Stimulated activated memory B cell treated with anti-CD40 and anti-IgM and Interleukin-4, amounts not matched to agents 10 μg/mL and 1 μg/mL and 100 μg/mL, for 72 hours (primary cell): ENCODE measurements around the gene NDUFS4.
"Not testable (repeated sequence)": the region's sequence is repeated elsewhere in the genome, so short reads cannot be mapped to it uniquely, and the experiment has no call there.

Experiments used
- ATAC-seq: fragments of 150-1000 bp; cut with Tn5 transposase; 2 replicates; pipeline ENCODE4 v1.10.0; 2021
- H3K27ac Mint-ChIP-seq: one replicate; pipeline ENCODE4 v1.8.0; 2022; ENCODE audit warnings: mild to moderate bottlenecking, mixed read lengths
- H3K27me3 Mint-ChIP-seq: one replicate; pipeline ENCODE4 v1.8.0; 2022; ENCODE audit warnings: mixed read lengths
- H3K36me3 Mint-ChIP-seq: one replicate; pipeline ENCODE4 v1.8.0; 2022; ENCODE audit warnings: mixed read lengths
- H3K4me1 Mint-ChIP-seq: one replicate; pipeline ENCODE4 v1.8.0; 2022; ENCODE audit warnings: mixed read lengths
- H3K4me3 Mint-ChIP-seq: one replicate; pipeline ENCODE4 v1.8.0; 2022; ENCODE audit warnings: mild to moderate bottlenecking, moderate library complexity, mixed read lengths
- H3K9me3 Mint-ChIP-seq: one replicate; pipeline ENCODE4 v1.8.0; 2022; ENCODE audit warnings: mixed read lengths

NDUFS4 gene

DNA sequence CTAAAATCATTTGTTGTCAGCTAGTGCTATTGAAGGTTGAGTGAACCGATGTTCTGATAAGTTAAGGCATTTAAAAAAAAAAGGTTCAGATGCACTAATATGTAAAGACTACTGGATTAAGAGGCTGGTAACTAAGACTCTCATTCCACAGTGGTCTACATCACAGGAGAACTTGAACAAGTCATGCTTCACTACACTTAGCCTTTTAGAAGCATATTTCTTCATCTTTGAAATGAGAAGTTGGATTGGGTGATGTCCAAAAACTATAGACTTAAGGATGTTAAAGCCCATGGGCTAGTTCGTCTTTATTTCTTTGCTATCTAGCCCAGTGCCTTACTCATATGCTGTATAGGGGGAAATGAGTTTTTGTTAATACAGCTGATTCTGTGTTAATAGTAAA is 107.2 kb downstream of the NDUFS4 start:
- peaks cover 12% of the 10 kb centered on the region for H3K9me3 Mint-ChIP-seq
- no peak for ATAC-seq
- H3K36me3 Mint-ChIP-seq: peaks cover 79% of the 10 kb centered on the region
- no peak overlapping the region for H3K4me3 Mint-ChIP-seq
- peaks cover 9% of the 10 kb centered on the region for H3K4me1 Mint-ChIP-seq
- no peak overlapping the region for H3K27ac Mint-ChIP-seq
- no peaks in the 10 kb centered on the region for H3K27me3 Mint-ChIP-seq

DNA sequence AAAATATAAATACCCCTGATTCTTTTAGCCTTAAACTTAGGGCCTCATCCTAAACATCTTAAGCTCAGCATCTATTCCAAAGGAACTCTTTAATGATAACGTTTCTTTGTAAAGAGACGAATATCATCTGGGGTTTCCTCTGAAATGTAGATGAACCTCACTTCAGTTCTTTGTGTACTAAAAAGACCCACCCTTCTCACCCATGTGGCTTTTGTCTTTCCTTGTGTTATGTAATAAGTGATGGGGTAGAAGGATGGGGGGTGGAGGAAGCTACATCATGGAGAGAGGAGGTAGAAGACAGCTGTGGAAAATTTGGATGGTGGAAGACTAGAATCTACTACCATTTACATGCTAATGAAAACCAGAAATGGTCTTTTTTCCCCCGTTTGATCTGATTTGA is 111.0 kb downstream of the NDUFS4 start:
- peaks cover 66% of the 10 kb centered on the region for H3K36me3 Mint-ChIP-seq
- ATAC-seq: no peak

DNA sequence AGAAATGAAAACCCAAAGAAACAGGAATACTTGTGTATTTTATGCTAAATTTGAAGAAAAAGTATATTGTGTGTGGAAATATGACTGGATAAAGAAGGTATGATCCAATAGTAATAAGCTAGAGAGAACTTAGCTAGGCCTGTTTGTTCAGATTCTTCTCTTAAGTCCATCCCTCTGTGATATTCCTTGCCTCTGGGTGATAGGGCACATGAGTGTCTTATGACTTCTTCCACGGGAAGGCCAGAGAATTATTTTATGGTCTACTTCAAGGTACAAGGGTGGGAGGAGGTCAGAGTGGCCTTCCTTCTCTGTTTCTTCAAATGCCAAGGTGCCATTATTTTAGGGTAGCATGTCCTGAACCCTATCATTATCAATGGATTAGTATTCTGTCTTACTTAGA is 113.7 kb downstream of the NDUFS4 start:
- no peak for ATAC-seq
- Mint-ChIP-seq H3K27ac (no peak overlapping the region), H3K4me3 (no peak overlapping the region), H3K36me3 (peaks cover 69% of the 10 kb centered on the region), H3K4me1 (no peaks in the 10 kb centered on the region), H3K9me3 (peaks cover 6% of the 10 kb centered on the region), H3K27me3 (no peaks in the 10 kb centered on the region)

More for the DNA sequence above, 111.0 kb downstream of the NDUFS4 start:
- Mint-ChIP-seq H3K9me3 (peaks cover 3% of the 10 kb centered on the region), H3K4me3 (no peak overlapping the region), H3K27me3 (no peaks in the 10 kb centered on the region), H3K27ac (no peak overlapping the region), H3K4me1 (no peaks in the 10 kb centered on the region)

DNA sequence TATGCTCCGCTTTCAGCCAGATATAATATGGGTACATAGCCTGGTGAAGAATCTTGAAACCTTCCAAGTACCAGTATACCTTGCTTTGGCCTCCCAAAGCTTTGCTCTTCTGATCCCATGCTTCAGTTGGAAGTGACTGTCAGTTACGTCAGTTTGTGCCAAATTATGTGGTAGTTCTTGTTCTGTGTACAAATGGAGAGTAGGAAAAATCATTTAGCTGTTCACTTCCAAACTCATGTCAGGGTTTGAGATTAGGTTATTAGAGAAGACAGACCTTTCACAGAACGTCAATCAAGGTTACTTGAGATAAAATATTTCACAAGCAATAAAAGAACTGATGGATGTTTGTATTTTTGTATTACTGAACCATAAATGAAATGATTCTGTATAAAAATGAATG is 117.2 kb downstream of the NDUFS4 start:
- Mint-ChIP-seq H3K36me3 (peaks cover 72% of the 10 kb centered on the region), H3K27ac (no peak overlapping the region), H3K27me3 (no peaks in the 10 kb centered on the region), H3K4me1 (no peaks in the 10 kb centered on the region), H3K4me3 (no peak overlapping the region), H3K9me3 (peaks cover 6% of the 10 kb centered on the region)
- no peak for ATAC-seq

DNA sequence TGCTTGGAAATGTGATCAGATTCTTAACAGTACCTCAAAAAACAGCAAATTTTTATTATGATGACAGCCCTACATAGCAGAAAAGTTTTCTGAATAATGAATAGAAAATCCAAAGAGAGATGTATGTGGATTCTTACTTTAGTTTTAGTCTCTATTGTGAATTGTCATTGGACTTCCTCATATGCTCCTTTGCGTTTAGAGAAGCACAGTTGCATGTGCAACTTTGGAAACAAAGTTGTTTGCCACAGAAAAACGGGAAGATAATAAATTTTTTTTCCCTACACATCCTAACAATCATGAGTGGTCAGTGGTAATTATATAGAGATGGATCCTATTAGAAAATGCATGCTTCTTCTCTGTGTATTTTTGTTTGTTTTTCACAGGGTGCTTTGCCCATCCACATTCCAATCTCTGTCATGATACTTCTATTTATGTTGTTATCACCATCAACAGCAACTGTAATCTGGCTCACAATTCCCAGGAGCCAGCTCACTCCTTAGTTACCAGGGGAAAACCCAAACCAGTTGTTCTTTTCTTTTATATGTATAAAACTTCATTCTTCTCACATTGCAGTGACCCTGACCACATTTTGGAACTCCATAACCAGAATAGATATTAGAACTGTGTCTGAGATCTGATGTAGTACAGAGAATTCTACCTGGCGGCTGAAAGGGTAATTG is 118.7 kb downstream of the NDUFS4 start:
- no peak overlapping the region for H3K27ac Mint-ChIP-seq
- H3K27me3 Mint-ChIP-seq: no peaks in the 10 kb centered on the region
- no peak overlapping the region for H3K4me3 Mint-ChIP-seq
- H3K36me3 Mint-ChIP-seq: peaks cover 76% of the 10 kb centered on the region
- H3K9me3 Mint-ChIP-seq: peaks cover 6% of the 10 kb centered on the region
- no peak for ATAC-seq
- no peaks in the 10 kb centered on the region for H3K4me1 Mint-ChIP-seq

DNA sequence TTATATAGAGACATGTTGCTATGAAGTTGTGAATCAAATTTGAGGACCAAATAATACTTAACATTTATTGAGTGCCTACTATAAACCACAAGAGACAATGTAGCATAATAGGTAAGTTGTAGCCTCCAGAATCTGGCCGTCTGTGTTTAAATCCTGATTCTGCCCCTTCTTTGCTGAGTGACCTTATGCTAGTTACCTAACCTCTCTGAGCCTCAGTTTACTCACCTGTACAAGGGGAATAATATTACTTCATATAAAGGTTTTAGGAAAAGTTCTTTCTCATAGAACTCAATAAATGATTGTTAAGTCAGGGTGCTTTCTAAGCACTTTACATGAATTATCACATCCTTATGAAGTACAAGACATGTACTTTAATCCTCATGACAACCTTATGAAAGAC is 120.6 kb downstream of the NDUFS4 start:
- no peaks in the 10 kb centered on the region for H3K27me3 Mint-ChIP-seq
- H3K4me1 Mint-ChIP-seq: no peaks in the 10 kb centered on the region
- H3K27ac Mint-ChIP-seq: no peak overlapping the region
- no peak overlapping the region for H3K4me3 Mint-ChIP-seq
- H3K36me3 Mint-ChIP-seq: peaks cover 81% of the 10 kb centered on the region
- H3K9me3 Mint-ChIP-seq: peaks cover 8% of the 10 kb centered on the region
- no peak for ATAC-seq

DNA sequence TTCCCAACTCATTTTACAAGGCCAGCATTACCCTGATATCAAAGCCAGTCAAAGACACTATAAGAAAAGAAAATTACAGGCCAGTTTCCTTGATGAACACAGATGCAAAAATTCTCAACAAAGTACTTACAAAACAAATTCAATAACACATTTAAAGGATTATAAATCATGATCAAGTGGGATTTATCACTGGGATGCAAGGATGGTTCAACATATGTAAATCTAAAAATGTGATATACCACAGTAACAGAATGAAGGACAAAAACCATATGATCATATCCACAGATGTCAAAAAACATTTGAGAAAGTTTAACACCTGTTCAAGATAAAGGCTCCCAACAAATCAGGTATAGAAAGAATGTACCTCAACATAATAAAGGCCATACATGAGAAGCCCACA is 130.6 kb downstream of the NDUFS4 start:
- H3K4me1 Mint-ChIP-seq: no peaks in the 10 kb centered on the region
- H3K9me3 Mint-ChIP-seq: peaks cover 26% of the 10 kb centered on the region
- no peak for ATAC-seq
- H3K36me3 Mint-ChIP-seq: peaks cover 8% of the 10 kb centered on the region
- no peak overlapping the region for H3K4me3 Mint-ChIP-seq
- no peak overlapping the region for H3K27ac Mint-ChIP-seq
- H3K27me3 Mint-ChIP-seq: no peaks in the 10 kb centered on the region

DNA sequence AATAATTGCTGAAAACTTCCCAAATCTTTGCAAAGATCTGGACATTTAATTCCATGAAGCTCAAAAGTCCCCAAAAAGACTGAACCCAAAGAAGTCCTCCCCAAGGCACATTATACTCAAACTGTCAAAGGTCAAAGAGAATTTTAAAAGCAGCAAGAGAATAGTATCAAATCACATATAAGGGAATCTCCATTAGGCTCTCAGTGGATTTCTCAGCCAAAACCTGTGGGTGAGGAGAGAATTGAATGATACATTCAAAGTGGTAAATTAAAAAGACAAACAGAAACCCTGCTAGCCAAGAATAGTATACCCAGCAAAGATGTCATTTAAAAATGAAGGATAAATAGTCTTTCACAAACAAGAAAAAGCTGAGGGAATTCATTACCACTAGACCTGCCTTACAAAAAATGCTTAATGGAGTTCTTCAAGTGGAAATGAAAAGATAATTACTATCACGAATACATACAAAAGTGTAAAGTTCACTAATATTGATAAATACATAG is 134.1 kb downstream of the NDUFS4 start:
- Mint-ChIP-seq H3K36me3 (peaks cover 5% of the 10 kb centered on the region), H3K27me3 (no peaks in the 10 kb centered on the region), H3K4me3 (no peak overlapping the region), H3K4me1 (no peaks in the 10 kb centered on the region), H3K9me3 (peaks cover 34% of the 10 kb centered on the region), H3K27ac (no peak overlapping the region)
- no peak for ATAC-seq

DNA sequence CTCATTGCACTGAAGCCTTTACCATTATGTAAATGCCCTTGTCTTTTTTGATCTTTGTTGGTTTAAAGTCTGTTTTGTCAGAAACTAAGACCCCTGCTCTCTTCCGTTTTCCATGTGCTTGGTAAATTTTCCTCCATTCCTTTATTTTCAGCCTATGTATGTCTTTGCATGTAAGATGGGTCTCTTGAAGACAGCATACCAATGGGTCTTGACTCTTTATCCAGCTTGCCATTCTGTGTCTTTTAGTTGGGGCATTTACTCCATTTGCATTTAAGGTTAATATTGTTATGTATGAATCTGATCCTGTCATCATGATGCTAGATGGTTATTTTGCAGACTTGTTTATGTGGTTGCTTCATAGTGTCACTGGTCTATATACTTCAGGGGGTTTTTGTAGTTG is 150.0 kb downstream of the NDUFS4 start:
- H3K27me3 Mint-ChIP-seq, H3K4me1 Mint-ChIP-seq, H3K4me3 Mint-ChIP-seq, ATAC-seq, H3K27ac Mint-ChIP-seq: not testable (repeated sequence)
- peaks cover 21% of the 10 kb centered on the region for H3K9me3 Mint-ChIP-seq
- peaks cover 14% of the 10 kb centered on the region for H3K36me3 Mint-ChIP-seq

DNA sequence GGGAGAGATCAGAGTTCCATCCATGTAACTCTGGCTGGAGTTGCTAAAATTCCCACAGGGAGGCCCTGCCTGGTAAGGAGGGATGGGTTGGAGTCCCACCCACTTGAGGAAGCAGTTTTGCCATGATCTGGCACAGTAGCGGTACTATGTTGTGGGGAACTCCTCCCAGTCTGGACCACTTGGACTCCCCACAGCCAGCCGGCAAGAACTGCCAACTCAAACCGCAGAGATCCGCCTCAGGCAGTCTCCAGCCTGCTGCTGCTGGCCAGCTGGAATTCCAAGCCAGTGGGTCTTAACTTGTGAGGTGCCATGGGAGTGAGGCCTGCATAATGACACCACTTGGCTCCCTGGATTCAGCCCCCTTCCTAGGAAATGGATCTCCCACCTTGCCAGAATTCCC is 151.9 kb downstream of the NDUFS4 start:
- Mint-ChIP-seq H3K4me1 (no peaks in the 10 kb centered on the region), H3K27me3 (peaks cover 9% of the 10 kb centered on the region), H3K27ac (no peak overlapping the region), H3K36me3 (peaks cover 14% of the 10 kb centered on the region), H3K4me3 (no peak overlapping the region), H3K9me3 (peaks cover 18% of the 10 kb centered on the region)
- no peak for ATAC-seq

DNA sequence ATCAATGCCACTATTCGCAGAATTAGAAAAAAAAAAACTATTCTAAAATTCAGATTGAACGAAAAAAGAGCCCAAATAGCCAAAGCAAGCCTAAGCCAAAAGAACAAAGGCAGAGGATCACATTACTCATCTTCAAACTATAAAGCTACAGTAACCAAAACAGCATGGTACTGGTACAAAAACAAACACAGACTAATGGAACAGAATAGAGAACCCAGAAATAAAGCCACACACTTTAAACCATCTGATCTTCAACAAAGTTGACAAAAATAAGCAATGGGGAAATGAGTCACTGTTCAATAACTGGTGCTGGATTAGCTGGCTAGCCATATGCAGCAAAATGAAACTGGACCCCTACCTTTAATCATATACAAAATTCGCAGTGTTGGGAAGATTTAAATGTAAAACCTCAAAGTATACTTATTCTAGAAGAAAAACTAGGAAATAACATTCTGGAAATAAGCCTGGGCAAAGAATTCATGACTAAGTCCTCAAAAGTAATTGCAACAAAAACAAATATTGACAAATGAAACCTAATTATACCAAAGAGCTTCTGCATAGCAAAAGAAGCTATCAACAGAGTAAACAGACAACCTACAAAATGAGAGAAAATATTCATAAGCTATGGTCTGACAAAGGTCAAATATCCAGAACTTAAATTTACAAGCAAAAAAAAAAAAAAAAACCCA is 153.7 kb downstream of the NDUFS4 start:
- Mint-ChIP-seq H3K27me3 (peaks cover 9% of the 10 kb centered on the region), H3K36me3 (peaks cover 14% of the 10 kb centered on the region), H3K4me3 (no peak overlapping the region), H3K4me1 (no peaks in the 10 kb centered on the region), H3K27ac (no peak overlapping the region), H3K9me3 (peaks cover 22% of the 10 kb centered on the region)
- ATAC-seq: no peak

DNA sequence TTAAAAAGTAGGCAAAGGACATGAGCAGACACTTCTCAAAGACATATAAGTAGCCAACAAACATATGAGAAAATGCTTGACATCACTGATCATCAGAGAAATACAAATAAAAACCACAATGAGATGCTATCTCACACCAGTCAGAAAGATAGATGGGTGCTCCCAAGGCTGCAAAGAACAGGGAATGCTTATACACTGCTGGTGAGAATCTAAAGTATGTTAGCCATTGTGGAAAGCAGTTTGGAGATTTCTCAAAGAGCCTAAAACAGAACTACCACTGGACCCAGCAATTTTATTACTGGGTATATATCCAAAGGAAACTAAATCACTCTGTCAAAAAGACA is 154.2 kb downstream of the NDUFS4 start:
- H3K9me3 Mint-ChIP-seq: peaks cover 20% of the 10 kb centered on the region
- no peak for ATAC-seq

DNA sequence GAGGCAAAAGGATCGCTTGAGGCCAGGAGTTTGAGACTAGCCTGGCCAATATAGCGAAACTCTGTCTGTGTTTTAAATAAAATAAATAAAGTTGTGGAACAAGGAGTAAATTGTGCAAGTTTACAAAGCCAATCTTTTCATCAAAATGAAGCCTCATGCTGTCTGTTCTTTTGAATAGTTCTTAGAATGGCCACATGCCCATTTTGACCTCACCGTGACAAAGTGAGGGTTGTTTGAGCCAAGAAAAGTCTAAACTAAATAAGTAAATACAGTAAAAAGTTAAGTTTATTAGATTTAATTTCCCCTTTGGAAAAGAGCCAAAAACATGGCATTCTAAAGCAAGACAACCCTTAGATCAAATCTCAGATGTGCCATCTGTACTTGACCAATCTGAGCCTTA is 165.7 kb downstream of the NDUFS4 start:
- Mint-ChIP-seq H3K36me3 (no peaks in the 10 kb centered on the region), H3K9me3 (no peaks in the 10 kb centered on the region), H3K27ac (no peak overlapping the region), H3K4me3 (no peak overlapping the region), H3K4me1 (peaks cover 5% of the 10 kb centered on the region), H3K27me3 (no peaks in the 10 kb centered on the region)
- no peak for ATAC-seq

More for the DNA sequence above, 154.2 kb downstream of the NDUFS4 start:
- no peak overlapping the region for H3K4me3 Mint-ChIP-seq
- peaks cover 9% of the 10 kb centered on the region for H3K27me3 Mint-ChIP-seq
- H3K27ac Mint-ChIP-seq: no peak overlapping the region
- peaks cover 10% of the 10 kb centered on the region for H3K36me3 Mint-ChIP-seq
- H3K4me1 Mint-ChIP-seq: no peaks in the 10 kb centered on the region

DNA sequence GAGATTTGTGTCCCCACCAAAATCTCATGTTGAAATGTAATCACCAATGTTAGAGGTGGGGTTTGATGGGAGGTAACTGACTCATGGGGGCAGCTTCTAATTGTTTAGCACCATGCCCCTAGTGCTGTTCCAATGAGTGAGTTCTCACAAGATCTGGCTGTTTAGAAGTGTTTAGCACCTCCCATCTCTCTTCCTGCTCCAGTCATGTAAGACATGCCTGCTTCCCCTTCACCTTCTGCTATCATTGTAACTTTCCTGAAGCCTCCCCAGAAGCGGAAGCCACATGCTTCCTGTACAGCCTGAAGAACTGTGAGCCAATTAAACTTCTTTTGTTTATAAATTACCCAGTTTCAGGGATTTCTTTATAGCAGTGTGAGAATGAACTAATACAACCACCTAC is 170.5 kb downstream of the NDUFS4 start:
- H3K27me3 Mint-ChIP-seq: no peaks in the 10 kb centered on the region
- H3K9me3 Mint-ChIP-seq: no peaks in the 10 kb centered on the region
- no peak overlapping the region for H3K27ac Mint-ChIP-seq
- ATAC-seq: no peak
- no peak overlapping the region for H3K4me3 Mint-ChIP-seq
- peaks cover 9% of the 10 kb centered on the region for H3K4me1 Mint-ChIP-seq
- H3K36me3 Mint-ChIP-seq: no peaks in the 10 kb centered on the region
